Measurements from ENCODE around the gene MBOAT2.
"Not testable (repeated sequence)": the region's sequence is repeated elsewhere in the genome, so short reads cannot be mapped to it uniquely, and the experiment has no call there.

Gene MBOAT2

DNA sequence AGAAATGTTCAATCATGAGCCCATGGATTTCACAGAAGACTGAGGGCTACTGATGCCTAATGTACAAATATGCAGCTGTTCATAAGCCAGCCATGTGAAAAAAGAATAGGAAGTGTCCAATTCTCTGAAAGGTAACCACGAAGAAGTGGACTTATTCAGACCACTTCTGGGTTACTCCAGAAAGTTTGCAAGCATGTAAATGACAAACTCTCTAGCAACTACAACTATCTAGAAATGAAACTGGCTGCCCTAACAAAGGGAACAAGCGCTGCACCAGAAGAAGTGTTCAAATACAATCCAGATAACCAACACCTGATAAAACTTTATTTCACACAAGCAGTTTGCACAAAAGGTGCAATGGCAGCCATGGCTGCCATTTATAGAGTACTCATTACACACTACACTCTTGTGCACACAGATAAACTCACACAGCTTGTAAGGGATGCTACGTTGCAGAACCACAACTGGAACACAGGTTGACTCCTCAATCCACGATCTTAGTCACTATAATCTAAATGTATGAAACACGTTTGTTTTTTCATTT is 13.9 kb downstream of the MBOAT2 start:
- no peak for DNase-seq

DNA sequence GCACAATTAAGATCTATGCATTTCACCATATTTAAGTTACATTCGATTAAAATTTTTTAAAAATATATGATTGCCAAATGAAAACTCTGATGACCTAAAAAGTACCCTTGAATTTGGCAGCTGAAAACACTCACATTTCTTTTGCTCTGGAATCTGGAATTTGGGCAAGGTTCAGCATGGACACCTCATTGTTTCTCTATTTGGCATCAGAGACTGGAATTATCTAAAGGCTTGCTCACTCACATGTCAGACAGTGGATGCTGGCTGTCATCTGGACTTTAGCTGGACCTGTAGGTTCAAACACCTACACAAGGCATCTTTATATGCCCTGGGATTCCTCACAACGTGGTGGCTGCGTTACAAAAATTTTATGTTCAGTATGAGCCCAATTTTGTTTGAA is 16.1 kb downstream of the MBOAT2 start:
- DNase-seq = no peak

DNA sequence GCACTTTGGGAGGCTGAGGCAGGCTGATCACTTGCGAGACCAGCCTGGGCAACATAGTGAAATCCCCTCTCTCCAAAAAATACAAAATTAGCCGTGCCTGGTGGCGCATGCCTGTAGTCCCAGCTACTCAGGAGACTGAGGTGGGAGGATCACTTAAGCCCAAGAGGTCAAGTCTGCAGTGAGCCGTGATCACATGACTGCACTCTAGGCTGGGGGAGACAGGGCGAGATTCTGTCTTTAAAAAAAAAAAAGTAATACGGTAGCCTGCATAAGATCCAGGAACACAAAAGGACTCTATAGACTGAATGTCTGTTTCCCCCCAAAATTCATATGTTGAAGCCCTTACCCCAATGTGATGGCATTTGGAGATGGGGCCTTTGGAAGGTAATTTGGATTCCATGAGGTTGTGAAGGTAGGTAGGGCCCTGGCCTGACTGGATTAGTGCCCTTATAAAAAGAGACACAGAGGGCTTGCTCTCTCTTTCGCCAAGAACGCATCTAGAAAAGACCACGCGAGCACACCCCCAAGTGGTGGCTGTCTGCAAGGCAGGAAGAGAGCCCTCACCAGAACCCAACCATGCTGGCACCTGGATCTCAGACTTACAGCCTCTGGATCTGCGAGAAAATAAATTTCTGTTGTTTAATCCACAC is 17.0 kb downstream of the MBOAT2 start:
- no peak for DNase-seq

DNA sequence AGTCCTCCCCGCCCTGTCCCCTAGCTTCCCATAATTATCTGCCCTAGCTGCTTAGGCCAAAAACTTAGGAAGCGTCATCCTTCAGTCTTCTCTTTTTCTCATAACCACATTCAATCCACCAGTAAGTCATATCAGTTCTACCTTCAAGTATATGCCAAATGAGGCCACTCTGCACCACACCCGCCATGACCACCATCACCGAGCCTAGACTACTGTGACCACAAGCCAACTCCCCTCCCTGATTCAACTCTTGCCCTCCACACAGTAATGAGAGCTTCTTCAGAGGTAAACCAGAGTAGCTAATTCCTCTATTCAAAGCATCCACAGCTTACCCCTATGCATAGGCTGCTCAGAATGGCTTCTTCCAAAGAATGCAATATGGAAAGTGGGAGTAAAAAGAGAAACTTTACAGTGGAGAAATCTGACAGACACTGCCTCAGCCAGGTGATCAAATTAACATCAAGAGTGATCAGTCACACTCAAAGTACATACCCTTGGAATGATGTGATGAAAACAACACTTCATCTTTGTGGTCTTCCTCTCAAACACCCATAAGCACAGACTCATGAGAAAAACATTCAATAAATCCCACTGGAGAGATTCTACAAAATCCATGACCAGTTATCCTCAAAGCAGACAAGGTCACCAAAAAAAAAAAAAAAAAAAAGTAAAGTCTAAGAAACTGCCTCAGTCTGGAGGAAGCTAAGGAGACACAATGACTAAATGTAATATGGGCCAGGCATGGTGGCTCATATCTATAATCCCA is 17.7 kb downstream of the MBOAT2 start:
- DNase-seq = no peak

DNA sequence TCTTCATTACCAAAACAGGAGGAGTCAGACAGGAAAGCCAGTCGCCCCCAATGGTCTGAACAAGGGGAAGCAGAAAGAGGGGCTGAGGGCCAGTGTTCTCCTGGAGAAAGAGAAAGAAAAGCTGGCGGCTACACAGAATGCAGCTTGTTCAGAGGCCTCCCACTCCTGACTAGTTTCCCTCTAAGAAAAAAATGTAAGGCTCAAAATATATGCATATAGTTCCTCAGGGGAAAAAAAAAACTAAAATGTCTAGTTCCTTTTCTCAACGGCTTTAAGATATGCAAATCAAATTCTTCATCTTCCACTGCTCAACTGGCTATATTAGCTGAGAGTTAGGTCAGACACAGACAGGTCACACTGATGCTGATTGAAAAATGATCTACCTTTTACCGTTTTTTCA is 18.6 kb downstream of the MBOAT2 start:
- DNase-seq = no peak

DNA sequence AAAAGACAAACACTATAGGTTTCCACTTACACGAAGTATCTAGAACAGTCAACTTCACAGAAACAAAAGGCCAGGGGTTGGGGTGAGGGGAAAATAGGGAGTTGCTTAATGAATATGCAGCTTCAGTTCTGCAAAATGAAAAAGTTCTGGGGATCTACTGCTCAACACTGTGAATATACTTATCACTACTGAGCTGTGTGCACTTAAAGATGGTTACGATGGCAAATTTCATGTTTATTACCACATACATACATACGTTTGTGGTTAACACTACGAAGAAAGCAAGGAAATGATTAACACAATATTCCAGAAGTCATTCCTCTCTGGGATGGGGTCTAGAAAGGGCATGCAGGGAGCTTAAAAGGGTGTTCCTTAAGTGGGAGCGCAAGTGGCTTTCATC is 19.3 kb downstream of the MBOAT2 start:
- DNase-seq = no peak

DNA sequence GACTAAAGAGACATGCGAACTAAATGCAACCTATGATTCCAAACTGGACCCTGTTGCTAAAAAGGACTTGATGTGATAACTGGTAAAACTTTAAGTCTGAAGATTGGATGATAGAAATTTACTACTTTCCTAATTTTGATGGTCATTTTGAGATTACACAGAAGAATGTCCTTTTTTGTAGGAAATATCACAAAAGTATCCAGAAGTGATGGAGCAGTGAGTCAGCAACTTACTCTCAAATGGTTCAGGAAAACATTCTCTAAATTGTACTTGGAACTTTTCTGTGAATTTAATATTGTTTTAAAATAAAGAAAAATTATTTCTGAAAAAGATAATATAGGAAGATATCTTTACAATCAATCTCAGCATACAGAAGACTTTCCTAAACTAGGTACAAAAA is 19.9 kb downstream of the MBOAT2 start:
- no peak for DNase-seq

DNA sequence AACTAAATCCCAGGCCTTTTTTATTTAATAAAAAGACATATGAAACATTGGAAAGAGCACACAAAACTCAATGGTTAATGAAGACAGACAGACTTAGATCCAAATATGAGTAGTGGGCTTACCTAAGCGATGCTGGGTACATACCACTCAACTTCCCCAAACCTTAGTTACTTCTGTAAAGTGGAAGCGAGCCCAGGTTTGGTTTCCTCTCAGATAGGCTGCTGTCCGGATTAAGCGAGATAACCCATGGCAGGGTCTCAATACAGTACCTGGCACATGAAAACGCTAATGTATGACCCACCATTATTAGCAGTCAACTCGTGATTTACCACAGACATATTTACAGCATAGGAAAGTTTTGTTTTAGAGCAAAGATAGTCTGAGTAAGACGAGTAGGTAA is 21.6 kb downstream of the MBOAT2 start:
- DNase-seq = no peak

DNA sequence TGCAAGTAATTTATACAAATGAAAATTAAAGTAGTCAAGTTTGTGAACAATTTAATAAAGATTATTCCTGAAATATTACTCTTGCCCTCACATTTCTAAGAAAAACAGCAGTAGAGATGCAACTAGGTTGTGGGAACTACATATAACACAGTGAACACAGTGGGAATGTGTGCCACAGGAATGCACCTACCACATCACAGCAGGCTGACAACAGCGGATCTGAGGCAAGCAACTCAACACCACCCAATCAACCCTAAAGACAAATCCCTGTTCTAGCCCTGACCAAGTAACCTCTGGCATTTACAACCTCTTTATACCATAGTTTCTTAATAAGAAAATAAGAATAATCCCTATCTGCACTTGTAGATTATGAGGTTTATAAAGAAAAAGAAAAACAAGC is 23.4 kb downstream of the MBOAT2 start:
- no peak for DNase-seq

DNA sequence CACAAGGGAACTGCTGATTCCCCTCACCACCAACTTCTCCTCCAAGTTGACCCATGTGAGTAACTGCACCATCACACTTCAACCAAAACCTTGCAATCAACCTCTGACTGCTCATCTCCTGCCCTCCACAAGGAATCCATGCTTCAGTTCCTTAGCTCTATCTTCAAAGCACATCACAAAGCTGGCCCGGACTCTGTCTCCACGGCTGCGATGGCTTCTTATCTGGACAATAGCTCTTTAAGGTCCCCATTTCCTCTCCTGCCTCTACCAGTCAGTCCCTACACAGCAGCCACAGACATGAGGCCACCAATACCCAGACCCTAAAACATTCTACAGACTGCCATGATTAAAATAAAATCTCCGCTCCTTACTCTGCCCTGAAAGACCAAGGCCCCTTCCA is 25.7 kb downstream of the MBOAT2 start:
- no peak for DNase-seq

DNA sequence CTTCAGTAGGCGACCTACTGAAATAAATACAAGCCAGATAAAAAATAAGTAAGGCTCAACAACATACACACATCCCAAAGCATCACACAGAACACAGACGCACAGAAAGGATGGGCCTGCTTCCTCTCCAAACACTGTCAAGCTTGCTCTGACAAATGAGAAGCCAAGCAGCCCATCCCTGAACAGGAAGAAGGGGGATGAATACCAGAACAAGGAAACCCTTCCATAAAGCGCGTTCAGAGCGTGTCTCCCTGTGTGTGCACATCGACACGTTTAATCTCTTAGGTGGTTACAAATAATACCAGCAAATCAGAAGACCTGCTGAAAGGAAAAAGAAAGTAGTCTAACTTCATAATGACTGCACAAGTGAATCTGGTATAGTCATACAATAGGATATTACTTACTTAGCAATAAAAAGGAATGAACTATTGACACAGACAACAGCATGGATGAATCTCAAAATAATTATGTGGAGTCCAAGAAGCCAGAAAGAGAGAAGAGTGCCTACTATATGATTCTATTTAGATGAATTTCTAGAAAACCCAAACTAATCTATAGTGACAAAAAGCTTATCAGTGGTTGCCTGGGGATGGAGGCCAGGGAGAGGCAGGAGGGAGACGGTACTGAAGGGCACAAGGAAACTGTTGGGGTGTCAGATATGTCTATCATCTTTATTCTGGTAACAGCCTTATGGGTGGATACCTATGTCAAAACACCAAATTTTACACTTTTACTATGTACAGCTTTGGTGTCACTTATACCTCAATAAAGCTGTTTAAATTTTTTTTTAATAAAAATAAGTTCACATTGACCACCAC is 26.8 kb downstream of the MBOAT2 start:
- DNase-seq = peak in 1 of 3 experiments; percentile 12

DNA sequence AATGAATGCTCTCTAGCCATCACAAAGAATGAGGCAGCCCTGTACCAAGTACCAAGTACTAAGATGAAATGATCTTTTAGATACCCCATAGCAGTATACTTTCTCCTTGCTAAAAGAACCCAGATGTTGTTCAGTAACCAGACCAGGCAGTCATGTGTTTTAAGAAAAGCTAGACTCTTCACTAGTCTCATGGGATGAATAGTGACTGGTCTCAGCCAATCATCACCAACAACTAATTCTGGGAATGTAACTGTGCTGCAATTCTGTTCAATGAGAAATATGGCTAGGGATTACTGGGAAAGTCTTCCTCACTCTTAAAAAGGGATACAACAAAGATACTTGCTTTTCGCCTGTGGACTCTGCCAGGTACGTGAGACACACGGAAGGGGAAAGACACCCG is 29.5 kb downstream of the MBOAT2 start:
- DNase-seq = no peak

DNA sequence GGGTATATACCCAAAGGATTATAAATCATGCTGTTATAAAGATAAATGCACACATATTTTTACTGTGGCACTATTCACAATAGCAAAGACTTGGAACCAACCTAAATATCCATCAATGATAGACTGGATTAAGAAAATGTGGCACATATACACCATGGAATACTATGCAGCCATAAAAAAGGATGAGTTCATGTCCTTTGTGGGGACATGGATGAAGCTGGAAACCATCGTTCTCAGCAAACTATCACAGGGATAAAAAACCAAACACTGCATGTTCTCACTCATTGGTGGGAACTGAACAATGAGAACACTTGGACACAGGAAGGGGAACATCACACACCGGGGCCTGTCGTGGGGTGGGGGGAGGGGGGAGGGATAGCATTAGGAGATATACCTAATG is 30.5 kb downstream of the MBOAT2 start:
- not testable (repeated sequence) for DNase-seq

DNA sequence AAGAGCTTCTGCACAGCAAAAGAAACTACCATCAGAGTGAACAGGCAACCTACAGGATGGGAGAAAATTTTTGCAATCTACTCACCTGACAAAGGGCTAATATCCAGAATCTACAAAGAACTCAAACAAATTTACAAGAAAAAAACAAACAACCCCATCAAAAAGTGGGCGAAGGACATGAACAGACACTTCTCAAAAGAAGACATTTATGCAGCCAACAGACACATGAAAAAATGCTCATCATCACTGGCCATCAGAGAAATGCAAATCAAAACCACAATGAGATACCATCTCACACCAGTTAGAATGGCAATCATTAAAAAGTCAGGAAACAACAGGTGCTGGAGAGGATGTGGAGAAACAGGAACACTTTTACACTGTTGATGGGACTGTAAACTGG is 30.9 kb downstream of the MBOAT2 start:
- not testable (repeated sequence) for DNase-seq

DNA sequence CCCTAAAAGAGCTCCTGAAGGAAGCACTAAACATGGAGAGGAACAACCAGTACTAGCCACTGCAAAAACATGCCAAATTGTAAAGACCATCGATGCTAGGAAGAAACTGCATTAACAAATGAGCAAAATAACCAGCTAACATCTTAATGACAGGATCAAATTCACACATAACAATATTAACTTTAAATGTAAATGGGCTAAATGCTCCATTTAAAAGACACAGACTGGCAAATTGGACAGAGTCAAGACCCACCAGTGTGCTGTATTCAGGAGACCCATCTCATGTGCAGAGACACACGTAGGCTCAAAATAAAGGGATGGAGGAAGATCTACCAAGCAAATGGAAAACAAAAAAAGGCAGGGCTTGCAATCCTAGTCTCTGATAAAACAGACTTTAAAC is 34.1 kb downstream of the MBOAT2 start:
- not testable (repeated sequence) for DNase-seq

DNA sequence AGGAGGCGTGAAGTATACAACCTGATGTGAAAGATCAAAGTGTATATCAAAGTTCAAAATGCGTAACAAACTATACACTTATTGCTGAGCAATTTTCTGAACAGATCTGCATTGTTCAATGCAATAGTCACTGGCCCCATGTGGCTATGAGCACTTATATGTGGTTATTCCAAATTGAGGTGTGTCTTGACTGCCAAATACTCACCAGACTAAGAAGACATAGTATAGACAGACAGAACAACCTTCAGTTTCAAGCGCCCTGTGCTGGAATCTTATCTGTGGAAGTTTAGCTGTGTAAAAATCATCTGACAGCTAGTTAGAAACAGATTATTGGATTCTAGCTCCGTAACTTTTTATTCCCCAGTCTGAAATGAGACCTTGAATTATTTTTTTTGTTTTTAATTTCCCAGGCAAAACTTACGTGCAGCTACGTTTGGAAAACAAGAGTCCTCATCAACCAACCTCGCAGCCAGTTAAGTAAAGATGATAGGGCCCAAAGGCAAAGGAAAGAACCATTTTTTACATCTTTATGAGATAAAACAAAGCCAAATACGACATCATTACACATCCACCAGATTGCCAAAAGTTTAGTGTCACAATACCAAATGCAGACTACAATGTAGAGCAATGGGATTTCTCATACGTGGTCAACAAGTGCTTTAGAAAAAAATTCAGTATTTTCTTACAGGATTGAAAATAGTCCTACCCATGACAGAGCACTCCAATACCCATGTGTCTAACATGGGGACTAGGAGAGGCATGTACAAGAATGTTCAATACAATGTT is 37.2 kb downstream of the MBOAT2 start:
- no peak for DNase-seq

DNA sequence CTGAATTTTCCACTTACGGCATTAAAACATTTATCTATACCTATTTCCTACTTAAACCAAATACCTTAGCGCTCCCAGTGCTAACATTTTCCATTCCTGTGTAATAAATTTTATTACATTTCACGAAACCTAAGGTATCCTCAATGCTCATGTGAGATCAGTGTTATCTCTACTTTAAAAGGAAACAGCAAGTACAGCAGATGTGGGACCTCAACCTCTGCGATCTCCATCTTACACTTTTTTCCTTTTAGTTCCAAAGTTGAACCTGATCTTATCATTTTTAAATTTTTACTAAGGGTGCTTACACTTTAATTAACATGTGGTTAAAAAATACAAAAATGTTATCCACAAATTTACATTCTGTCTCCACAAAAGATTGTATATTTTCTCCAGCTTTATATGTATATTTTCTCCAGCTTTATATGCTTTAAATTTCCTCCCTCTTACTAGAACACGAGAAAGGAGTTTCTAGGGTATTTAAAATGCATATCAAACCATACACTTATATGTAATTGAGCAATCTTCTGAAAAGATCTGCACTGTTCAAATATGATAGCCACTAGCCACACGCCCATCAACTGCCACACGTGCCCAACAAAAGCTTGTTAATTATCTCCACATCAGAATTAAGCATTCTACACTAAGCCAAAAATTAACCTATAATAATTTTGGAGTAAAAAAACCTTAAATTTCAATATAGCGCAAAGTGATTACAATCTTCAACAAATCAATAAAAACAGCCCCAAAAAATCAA is 38.1 kb downstream of the MBOAT2 start:
- peak in 1 of 3 experiments; percentile 18 for DNase-seq

DNA sequence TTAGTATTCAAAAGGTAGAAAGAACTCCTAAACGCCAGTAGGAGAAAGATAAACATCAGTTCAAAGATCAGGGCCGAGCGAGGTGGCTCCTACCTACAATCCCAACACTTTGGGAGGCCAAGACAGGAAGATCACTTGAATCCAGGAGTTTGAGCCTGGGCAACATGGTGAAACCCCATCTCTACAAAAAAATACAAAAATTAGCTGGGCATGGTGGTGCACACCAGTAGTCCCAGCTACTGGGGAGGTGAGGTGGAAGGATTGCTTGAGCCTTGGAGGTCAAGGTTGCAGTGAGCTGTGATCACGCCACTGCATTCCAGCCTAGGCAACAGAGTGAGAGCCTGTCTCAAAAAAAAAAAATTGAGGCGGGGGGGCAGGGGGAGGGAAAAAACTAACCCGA is 40.6 kb downstream of the MBOAT2 start:
- DNase-seq = no peak

DNA sequence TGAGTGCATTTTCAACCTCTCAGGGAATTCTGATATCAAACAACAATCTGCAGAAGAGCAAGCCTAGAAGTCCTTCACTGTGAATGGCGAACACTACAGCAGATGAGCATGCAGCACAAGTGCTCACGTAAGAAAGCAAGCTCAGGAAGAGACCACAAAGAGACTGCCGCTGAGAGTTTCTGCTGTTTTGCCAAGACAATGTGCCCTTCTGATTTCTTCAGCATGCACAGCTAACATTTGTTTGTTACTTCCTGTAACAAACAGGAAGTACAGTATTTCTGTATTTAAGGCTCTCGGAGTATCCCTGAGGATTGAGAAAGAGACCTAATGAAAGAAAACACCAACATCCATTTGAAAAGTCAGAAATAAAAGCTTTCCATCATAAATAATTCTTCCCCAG is 45.9 kb downstream of the MBOAT2 start:
- peak in 1 of 3 experiments; percentile 61 for DNase-seq

DNA sequence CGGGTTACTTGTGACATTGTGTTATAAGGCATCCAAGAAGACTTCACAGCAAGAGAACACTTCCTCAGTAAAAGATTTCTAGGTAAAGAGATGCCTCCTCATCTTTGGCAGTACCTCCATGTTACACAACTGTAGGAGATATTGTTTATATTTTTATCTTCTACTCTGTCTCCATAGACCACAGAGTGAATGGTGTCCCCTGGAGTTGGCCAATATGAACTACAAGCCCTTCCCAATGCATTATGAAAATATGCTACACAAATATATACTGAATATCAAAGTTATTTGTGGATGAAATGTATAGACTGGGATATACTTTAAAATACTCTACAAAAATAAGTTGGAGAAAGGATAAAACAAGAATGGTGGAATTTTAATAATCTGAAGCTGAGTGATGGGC is 46.7 kb downstream of the MBOAT2 start:
- no peak for DNase-seq

DNA sequence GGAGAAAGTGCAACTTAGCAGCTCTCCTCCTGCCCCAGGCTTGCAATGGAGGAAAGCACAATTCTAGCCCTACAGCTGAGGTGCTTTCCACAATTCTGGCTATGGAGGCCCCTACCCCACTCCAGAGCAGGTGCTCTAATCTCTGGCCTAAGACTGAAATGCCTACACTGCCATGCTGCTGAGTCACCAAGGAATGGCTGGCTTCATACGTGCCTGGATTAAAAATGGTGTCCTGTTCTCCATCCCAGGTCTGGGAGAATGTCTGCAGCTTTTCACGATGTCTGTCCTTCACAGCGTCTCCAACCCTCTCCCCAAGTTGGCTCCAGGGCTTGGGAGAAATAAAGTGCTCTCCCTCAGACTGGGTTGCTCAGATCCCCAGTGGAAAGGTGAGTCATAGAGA is 48.5 kb downstream of the MBOAT2 start:
- no peak for DNase-seq

DNA sequence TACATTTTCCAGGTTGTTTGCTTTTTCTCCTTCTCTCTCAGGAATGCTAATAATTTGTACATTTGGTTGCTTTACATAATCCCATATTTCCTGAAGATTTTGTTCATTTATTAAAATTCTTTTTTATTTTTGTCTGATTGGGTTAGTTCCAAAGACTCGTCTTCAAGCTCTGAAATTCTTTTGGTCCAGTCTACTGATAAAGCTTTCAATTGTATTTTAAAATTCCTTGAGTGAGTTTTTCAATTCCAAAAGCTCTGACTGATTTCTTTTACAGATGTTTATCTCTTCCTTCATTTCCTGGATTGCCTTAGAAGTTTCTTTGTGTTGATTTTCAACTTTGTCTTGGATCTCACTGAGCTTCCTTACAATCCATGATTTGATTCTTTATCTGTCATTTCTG is 50.0 kb downstream of the MBOAT2 start:
- DNase-seq = no peak

Data from NCI-H1417 (cell line).